Measurements from ENCODE around the gene ERC1. TPM values are rescaled to one million over a fixed set of nuclear protein-coding genes. Genes with fewer than 3 reads are reported as not detected.
"Not testable (repeated sequence)": the region's sequence is repeated elsewhere in the genome, so short reads cannot be mapped to it uniquely, and the experiment has no call there.

ERC1 gene
- total and polyA plus RNA-seq, 2 experiments from 2014 or later: 18.4 to 29.7 TPM

DNA sequence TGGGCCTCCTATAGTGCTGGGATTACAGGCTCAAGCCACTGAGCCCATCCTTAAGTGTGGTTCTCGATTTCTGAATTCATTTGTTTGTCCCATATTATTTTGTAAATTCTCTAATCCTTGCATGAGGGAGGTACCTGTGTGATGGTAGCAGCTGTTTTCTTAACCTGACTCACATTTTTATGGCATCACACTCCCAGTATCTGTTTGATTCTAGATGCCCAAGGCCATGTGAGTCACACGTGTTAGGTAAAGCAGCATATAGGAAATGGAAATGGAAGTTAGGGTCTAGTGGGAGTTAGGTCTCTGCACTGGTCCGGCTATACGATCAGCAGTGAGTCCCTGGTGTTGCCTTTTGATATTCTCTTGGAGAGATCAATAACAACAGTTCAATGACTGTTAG is 198.1 kb downstream of the ERC1 start:
- Histone ChIP-seq H3K27me3 (no peaks in the 10 kb centered on the region), H3K9me2 (replicated peaks; ENCODE audit: insufficient read depth) (no peaks in the 10 kb centered on the region), H4K20me1 (ENCODE audit: insufficient read depth, poor library complexity, severe bottlenecking) (no peaks in the 10 kb centered on the region), H3K9me3 (ENCODE audit: low read depth) (no peaks in the 10 kb centered on the region), H3K4me3 (no peak overlapping the region), H2AFZ (no peak overlapping the region), H3K27ac (no peak overlapping the region), H3K4me1 (ENCODE audit: insufficient read depth) (no peaks in the 10 kb centered on the region), H3K4me2 (no peak overlapping the region), H3K79me2 (no peaks in the 10 kb centered on the region), H3K36me3 (replicated peaks; ENCODE audit: insufficient read depth, low read depth) (no peaks in the 10 kb centered on the region)
- WGBS (ENCODE audit: low lambda C conversion rate, missing lambda C conversion rate): 87% methylated on average over 4 of the region's 4 CpGs
- no peak for DNase-seq (ENCODE audit: low spot score)
- TF ChIP-seq EZH2 (IDR thresholded peaks at IDR 0.05; ENCODE audit: borderline replicate concordance): no peak
- TF ChIP-seq, protein P1, sequence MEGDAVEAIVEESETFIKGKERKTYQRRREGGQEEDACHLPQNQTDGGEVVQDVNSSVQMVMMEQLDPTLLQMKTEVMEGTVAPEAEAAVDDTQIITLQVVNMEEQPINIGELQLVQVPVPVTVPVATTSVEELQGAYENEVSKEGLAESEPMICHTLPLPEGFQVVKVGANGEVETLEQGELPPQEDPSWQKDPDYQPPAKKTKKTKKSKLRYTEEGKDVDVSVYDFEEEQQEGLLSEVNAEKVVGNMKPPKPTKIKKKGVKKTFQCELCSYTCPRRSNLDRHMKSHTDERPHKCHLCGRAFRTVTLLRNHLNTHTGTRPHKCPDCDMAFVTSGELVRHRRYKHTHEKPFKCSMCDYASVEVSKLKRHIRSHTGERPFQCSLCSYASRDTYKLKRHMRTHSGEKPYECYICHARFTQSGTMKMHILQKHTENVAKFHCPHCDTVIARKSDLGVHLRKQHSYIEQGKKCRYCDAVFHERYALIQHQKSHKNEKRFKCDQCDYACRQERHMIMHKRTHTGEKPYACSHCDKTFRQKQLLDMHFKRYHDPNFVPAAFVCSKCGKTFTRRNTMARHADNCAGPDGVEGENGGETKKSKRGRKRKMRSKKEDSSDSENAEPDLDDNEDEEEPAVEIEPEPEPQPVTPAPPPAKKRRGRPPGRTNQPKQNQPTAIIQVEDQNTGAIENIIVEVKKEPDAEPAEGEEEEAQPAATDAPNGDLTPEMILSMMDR (IDR thresholded peaks at IDR 0.05; ENCODE audit: poor library complexity): no peak
- no peak for TF ChIP-seq EZH2phosphoT487 (IDR thresholded peaks at IDR 0.05; ENCODE audit: low read depth, severe bottlenecking, unreplicated experiment)

DNA sequence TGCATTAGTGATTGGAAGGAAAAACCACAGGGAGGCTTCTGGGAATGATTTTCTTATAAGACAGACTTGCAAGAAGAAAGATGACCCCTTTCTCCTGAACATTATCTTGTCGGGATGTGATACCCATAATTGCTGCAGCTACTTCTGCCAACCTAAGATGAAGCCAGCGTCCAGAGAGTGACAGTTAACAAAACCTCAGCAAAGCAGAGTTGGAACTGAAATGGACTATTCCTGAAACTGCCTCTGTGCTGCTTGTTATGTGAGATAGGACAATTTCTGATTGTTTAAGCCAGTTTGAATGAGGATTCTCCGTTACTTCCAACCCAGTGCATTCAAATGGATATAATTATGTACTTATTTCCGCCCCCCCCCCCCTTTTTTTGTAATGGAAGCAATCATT is 204.5 kb downstream of the ERC1 start:
- no peaks in the 10 kb centered on the region for H3K4me1 ChIP-seq (ENCODE audit: insufficient read depth)
- TF ChIP-seq EZH2 (IDR thresholded peaks at IDR 0.05; ENCODE audit: borderline replicate concordance) (no peak), EZH2phosphoT487 (IDR thresholded peaks at IDR 0.05; ENCODE audit: low read depth, severe bottlenecking, unreplicated experiment) (no peak)
- TF ChIP-seq, protein P1 (IDR thresholded peaks at IDR 0.05; ENCODE audit: poor library complexity): no peak
- H2AFZ ChIP-seq: no peak overlapping the region
- no peak overlapping the region for H3K4me2 ChIP-seq
- H3K27me3 ChIP-seq: no peaks in the 10 kb centered on the region
- no peaks in the 10 kb centered on the region for H3K79me2 ChIP-seq
- DNase-seq (ENCODE audit: low spot score): no peak
- no peaks in the 10 kb centered on the region for H4K20me1 ChIP-seq (ENCODE audit: insufficient read depth, poor library complexity, severe bottlenecking)
- H3K27ac ChIP-seq: no peak overlapping the region
- no peak overlapping the region for H3K4me3 ChIP-seq
- WGBS (ENCODE audit: low lambda C conversion rate, missing lambda C conversion rate): 89% methylated on average over 4 of the region's 4 CpGs
- no peaks in the 10 kb centered on the region for H3K9me2 ChIP-seq (replicated peaks; ENCODE audit: insufficient read depth)
- H3K9me3 ChIP-seq (ENCODE audit: low read depth): no peaks in the 10 kb centered on the region
- H3K36me3 ChIP-seq (replicated peaks; ENCODE audit: insufficient read depth, low read depth): no peaks in the 10 kb centered on the region

DNA sequence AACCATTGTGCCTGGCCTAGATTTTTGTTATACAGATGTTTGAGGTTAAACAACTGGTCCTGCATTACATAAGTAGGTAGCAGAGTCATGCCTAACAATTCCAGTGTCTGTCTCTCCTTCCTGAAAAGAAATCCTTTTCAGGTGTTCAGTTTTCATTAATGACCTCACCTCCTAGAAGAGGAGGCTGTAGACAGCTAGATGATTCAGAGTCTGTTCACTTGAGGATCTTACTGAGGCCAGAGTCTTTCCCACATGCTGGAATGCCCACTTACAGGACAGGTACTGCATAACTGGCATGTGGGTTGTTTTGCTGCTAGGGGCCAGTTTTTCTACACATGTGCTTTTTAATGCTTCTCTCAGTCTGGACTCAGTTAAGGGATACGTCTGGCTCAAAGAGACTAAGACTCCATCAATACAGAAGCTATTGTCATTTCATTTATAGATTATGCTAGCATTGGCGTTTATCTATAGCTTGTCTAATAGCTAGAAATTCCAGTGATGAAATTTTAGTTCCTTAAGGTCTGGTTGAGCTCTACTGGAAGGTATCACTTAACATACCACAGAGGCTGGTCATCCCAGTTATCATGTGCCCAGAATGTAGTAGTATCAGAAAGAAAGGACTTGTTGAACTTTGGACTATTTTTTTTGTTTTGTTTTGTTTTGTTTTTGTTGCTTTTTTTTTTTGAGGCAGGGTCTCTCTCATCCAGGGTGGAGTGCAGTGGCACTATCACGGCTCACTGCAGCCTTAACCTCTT is 206.4 kb downstream of the ERC1 start:
- H3K79me2 ChIP-seq: no peaks in the 10 kb centered on the region
- no peak for DNase-seq (ENCODE audit: low spot score)
- no peak for TF ChIP-seq EZH2 (IDR thresholded peaks at IDR 0.05; ENCODE audit: borderline replicate concordance)
- no peak for TF ChIP-seq EZH2phosphoT487 (IDR thresholded peaks at IDR 0.05; ENCODE audit: low read depth, severe bottlenecking, unreplicated experiment)
- TF ChIP-seq, protein P1 (IDR thresholded peaks at IDR 0.05; ENCODE audit: poor library complexity): no peak
- no peak overlapping the region for H3K4me3 ChIP-seq
- 94% methylated on average over 3 of the region's 3 CpGs for WGBS (ENCODE audit: low lambda C conversion rate, missing lambda C conversion rate)
- H4K20me1 ChIP-seq (ENCODE audit: insufficient read depth, poor library complexity, severe bottlenecking): no peaks in the 10 kb centered on the region
- no peak overlapping the region for H3K4me2 ChIP-seq
- H3K27ac ChIP-seq: no peak overlapping the region
- no peaks in the 10 kb centered on the region for H3K27me3 ChIP-seq
- no peaks in the 10 kb centered on the region for H3K9me2 ChIP-seq (replicated peaks; ENCODE audit: insufficient read depth)
- no peak overlapping the region for H2AFZ ChIP-seq
- no peaks in the 10 kb centered on the region for H3K36me3 ChIP-seq (replicated peaks; ENCODE audit: insufficient read depth, low read depth)
- H3K9me3 ChIP-seq (ENCODE audit: low read depth): no peaks in the 10 kb centered on the region
- H3K4me1 ChIP-seq (ENCODE audit: insufficient read depth): no peaks in the 10 kb centered on the region

DNA sequence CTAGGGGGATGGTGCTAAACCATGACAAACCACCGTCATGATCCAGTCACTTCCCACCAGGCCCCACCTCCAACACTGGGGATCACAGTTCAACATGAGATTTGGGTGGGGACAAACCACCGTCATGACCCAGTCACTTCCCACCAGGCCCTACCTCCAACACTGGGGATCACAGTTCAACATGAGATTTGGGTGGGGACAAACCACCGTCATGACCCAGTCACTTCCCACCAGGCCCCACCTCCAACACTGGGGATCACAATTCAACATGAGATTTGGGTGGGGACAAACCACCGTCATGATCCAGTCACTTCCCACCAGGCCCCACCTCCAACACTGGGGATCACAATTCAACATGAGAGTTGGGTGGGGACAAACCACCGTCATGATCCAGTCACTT is 207.8 kb downstream of the ERC1 start:
- H3K9me3 ChIP-seq (ENCODE audit: low read depth); H3K4me1 ChIP-seq (ENCODE audit: insufficient read depth); H2AFZ ChIP-seq; H3K9me2 ChIP-seq (replicated peaks; ENCODE audit: insufficient read depth); H3K27me3 ChIP-seq; H4K20me1 ChIP-seq (ENCODE audit: insufficient read depth, poor library complexity, severe bottlenecking); H3K27ac ChIP-seq; H3K4me3 ChIP-seq; H3K79me2 ChIP-seq; H3K36me3 ChIP-seq (replicated peaks; ENCODE audit: insufficient read depth, low read depth); H3K4me2 ChIP-seq; DNase-seq (ENCODE audit: low spot score): not testable (repeated sequence)
- 92% methylated on average over 2 of the region's 5 CpGs for WGBS (ENCODE audit: low lambda C conversion rate, missing lambda C conversion rate)

All from hepatocyte (in vitro differentiated cells).